HG02798 (cell line): ENCODE measurements around the gene NF1.
A peak's percentile ranks its signal among the peaks of the same experiment; 100 is the strongest.
"Not testable (repeated sequence)": the region's sequence is repeated elsewhere in the genome, so short reads cannot be mapped to it uniquely, and the experiment has no call there.

Source experiments
- ATAC-seq: cut with Tn5 transposase; IDR thresholded peaks from one replicate; pipeline ENCODE4 v1.9.1; 2021; ENCODE audit warnings: mild to moderate bottlenecking; ENCODE audit not compliant: unreplicated experiment, poor library complexity

Gene NF1

DNA sequence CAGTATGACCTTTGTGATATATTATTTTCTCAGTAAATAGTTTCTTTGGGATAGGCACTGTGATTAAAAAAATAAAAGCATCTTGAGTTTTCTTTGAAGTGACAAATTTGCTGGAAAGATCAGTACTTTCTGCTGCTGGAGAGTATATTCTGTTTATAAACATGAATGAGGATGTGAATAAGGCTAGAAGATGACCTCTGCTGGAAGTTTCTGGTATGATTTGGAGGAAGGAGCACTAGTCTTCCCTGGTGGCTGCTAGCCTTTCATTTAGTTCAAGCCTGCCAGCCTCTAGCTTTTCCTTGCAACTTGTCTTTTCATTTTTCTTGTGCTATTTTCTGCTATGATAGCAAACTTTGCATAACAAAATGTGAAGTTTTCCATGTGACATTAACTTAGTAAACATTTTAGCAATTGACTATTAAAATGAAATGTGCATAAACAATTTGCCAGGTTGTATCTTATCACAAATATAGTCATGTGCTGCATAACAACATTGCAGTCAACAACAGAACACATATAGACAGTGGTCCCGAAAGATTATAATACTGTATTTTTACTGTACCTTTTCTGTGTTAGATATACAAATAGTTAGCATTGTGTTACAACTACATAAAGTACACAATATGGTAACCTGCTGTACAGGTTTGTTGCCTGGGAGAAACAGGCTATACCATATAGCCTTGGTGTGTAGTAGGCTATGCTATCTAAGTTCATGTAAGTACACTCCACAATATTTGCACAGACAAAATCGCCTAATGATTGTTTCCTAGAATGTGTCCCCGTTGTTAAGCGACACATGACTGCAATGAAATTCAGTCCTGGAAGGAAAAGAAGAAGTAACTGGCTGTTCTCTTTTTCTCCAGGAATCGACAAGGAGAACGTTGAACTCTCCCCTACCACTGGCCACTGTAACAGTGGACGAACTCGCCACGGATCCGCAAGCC, 278.6 kb downstream of the NF1 start:
- peak; percentile 65 for ATAC-seq

GRCh38 chr17:31374094-31374447, 279.3 kb downstream of the NF1 start:
- no peak for ATAC-seq

DNA sequence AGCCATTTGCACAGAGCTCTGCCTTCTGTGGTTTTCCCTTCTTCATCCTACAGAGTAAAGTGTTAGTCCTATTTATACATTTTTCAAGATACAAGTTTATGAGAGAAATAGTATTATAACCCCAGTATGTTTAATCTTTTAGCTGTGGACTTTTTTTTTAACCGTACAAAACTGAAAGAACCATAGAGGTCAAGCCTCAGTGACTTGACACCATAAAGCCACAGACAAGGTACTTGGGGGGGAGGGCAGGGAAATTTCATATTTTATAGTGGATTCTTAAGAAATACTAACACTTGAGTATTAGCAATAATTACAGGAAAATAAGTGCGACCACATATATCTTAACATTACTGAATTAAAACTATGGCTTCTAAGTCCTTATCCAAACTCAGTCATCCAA, 279.7 kb downstream of the NF1 start:
- ATAC-seq = no peak

DNA sequence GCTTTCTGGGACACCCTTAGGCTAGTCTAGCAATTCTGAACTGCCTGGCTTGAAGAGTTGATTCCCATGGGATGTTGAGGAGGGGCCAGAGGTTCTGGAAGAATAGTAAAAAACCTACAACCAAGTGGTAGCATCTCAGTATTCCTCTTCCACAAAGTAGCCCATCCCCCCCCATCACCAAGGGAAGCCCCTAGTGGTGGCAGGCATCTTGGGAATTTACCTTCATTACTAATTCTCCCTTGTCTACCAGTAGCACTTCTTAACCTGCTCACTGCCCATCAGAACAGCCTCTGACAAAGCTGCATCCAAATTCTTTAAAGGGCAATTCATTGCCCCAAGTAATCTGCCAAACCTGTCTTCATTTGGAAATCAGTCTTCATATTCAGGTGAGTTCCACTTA, 283.9 kb downstream of the NF1 start:
- no peak for ATAC-seq

DNA sequence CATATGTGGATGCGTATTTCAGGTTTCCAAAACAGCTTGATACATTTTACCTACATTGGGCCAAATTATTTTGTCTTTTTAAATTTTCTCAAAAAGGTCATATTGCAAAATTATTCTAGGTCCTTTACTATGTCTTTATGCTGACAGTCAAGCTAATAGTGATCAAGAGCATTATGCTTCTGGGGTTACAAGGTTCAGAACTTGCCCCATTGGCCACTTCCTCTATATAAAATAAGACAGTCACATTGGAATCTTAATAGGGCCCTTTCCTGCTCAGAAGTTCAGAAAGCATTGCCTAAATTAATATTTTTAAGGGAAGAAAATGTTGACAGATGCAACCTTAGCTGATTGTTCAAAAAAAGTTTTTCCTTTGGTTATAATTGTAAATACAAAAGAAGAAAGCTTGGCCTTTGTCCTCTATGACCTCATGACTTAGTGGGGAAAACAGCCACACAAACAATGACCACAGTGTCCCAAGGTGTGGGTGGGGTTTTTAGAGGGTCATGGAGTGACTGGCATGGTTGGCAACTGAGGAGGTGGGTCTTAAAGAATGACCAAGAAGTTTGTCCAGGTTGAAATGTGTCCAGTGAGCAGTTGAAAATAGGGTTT, 284.9 kb downstream of the NF1 start:
- ATAC-seq = no peak

DNA sequence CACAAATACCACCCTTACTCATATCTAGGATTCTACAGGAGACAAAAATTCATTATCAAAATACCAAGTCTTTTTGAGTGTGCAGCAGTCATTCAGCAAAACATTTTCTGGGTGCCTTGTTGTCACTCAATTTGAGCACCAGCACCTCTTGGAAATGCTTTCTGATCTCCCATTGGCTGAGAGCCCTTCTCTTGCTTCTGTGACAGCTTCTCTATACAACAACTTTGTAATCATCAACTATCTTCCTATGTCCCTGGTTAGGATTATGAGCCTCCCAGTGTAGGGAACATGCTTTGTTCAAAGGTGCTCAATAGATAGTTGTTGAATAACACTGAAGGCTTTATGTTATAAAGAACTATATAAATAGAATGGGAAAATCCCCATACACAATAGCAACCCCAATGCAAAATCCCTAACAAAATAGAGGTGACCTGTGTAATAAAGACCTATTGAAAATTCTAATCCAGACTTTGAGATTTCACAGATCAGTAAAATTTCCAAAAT, 286.4 kb downstream of the NF1 start:
- no peak for ATAC-seq

GRCh38 chr17:31382668-31383275, 288.0 kb downstream of the NF1 start:
- not testable (repeated sequence) for ATAC-seq

DNA sequence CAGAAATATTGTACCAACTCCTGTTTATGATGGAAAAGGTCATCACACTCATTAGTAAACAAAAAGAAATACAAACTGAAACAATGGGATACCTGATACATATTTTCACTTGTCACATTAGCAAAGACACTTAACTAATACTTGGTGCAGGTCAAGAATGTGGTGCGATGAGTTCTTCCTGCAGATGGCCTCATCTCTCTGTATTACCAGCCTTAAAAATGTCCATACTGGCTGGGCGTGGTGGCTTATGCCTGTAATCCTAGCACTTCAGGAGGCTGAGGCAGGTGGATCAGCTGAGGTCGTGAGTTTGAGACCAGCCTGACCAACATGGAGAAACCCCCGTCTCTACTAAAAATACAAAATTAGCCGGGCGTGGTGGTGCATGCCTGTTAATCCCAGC, 288.7 kb downstream of the NF1 start:
- not testable (repeated sequence) for ATAC-seq

GRCh38 chr17:31385428-31386285, 290.9 kb downstream of the NF1 start:
- ATAC-seq = no peak

DNA sequence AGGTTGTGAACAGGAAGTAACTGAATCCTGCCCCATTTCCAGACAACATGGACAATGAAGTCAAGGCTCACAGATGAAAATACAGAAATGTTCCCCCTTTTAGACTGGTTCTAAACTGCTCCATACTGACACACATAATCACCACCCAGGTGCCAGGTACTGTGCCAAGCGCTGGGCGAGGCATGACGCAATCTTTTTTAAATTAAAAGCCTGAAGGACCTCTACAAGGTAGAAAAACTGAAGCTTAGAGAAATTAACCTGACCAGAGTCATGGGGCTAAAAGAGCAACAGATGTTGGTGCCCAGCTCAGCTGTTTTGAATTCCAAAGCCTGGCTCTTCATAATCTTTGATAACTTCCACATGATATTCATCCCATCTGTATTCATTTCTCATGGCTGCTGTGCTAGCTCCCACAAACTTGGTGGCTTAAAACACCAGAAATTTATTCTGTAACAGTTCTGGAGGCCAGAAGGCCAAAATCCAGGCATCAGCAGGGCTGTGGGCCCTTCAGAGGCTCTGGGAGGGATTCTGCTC, 291.8 kb downstream of the NF1 start:
- no peak for ATAC-seq

- no peak for ATAC-seq
These were observed 292.7 kb downstream of the NF1 start for GRCh38 chr17:31387438-31387837.

DNA sequence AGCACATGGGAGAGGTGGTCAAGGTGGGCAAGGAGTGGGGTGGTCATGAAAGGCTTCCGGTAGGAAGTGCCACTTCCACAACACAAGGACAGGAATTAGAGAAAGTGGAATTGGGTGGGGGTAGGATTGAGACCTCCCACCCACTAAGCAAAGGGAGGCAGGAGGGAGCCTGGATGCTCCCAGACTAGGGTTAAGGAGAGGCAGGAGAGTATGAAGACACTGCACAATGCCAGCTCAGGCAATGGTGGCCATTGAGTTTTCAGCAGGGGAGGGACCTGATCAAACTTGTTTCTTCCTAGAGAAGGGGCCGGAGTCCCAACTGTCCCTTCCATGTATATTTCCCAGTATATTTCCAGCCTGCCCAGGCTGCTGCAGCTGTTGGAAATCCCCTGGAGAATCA, 293.6 kb downstream of the NF1 start:
- ATAC-seq = no peak

- no peak for ATAC-seq
These were observed 294.2 kb downstream of the NF1 start for GRCh38 chr17:31388770-31389656.

DNA sequence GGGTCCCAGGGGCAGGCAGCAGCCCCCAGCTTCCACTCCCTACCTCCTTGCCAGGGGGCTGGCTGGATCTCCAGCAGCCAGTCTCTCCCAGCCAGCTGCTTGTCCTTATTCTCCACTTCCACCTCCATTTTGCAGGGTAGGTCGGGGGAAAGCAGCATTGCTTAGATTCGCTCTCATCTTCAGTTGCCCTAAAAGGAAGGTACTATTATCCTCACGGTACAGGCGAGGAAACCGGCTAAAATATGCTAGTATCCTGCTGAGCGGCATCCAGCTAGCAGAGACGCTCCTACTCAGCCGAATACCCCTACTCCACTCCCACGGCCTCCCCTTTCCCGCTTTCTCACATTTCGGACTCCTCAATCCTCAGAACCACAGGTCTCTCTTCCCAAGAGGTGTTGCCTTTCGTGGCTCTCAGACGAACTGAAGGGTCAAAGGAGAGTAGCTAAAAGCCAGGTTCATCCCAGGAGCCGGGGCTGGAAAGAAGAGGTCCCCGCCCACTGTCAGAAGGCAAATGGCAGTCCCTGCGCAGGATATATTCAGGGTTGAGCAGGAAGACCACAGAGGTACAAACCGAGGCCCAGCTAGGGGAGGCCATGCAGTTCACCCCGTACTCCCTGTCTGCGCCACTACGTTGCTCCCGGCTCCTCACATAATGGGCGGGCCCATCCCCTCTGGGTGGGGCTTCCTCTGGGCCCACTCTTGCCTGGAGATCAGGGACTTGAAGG, 295.0 kb downstream of the NF1 start:
- no peak for ATAC-seq

DNA sequence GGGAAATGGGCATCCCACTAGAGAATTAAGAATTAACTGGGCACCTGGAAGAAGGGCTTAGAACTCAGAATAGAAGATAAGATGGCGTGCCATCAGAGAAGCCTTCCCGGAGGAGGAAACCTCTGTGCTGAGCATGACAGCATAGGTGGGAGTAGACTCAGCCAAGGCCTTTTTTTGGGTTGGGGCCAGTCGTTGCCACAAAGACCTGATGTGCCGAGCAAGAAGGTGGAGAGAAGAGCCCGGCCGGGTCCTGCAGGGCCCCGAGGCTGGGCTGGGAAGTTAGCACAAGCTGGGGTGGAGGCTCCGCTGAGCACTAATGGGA, 295.6 kb downstream of the NF1 start:
- no peak for ATAC-seq

- no peak for ATAC-seq
These were observed 296.1 kb downstream of the NF1 start for GRCh38 chr17:31390748-31391495.

DNA sequence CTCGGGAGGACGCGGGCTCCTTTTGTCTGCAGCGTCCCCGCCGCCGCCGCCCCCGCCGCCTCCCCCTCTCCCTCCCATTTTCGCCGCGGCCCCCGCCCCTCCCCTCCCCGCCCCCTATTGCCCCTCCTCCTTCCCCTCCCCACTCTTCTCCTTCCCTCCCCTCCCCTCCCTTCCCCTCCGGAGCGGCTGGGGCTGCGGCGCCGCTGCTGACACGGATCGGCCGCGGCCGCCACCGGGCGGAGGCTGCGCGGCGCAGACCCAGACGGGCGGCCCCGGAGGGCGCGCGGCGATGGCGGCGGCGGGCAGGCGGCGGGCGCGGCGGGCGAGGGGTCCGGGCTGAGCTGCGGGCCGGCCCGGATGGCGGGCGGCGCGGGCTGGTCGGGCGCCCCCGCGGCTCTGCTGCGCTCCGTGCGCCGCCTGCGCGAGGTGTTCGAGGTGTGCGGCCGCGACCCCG, 296.7 kb downstream of the NF1 start, which contains the start of gene RAB11FIP4:
RAB11FIP4 (plus strand) TSS at position 180 of the 454 bp plus-strand sequence; CDS start at position 358, 178 bp downstream.
- no peak for ATAC-seq
